HEK293 (cell line): ENCODE results near the gene STON2.

Experiments used
- CTCF ChIA-PET: fragments of 350-600 bp; formaldehyde crosslinking; extraction: SDS; loops from one replicate; lab custom pipeline; 2021; ENCODE audit warnings: antibody characterized with exemption; lab: Yijun Ruan, JAX
- POLR2A ChIA-PET: fragments of 300-600 bp; formaldehyde crosslinking; extraction: SDS; loops from one replicate; lab custom pipeline; 2020; ENCODE audit warnings: antibody characterized with exemption, inconsistent platforms; lab: Yijun Ruan, JAX
- H3K27ac ChIP-seq: fragments of 200-500 bp; sonication (Bioruptor generic); 2 replicates; pipeline ENCODE4 v1.5.1; 2014; ENCODE audit warnings: low read depth, low read length, control low read depth, inconsistent platforms; ENCODE audit errors: extremely low read depth
- H3K36me3 ChIP-seq, 2 experiments: fragments of 200-500 bp in 1 of 2; sonication (Bioruptor generic) in 1 of 2; 1 replicate in 1 of 2; 2 replicates in 1 of 2; pipeline ENCODE4 v1.5.1; 2014 to 2017; ENCODE audit warnings: inconsistent platforms in 2 of 2, low read length in 2 of 2; ENCODE audit not compliant: control insufficient read depth in 2 of 2, insufficient read depth in 1 of 2
- H3K4me1 ChIP-seq: fragments of 200-500 bp; sonication (Bioruptor generic); 2 replicates; pipeline ENCODE4 v1.5.1; 2014; ENCODE audit warnings: mild to moderate bottlenecking, low read length, inconsistent platforms; ENCODE audit not compliant: control insufficient read depth, insufficient read depth
- H3K4me3 ChIP-seq: 2 replicates; pipeline ENCODE4 v1.5.1; 2011; ENCODE audit warnings: low read depth, mild to moderate bottlenecking, control low read depth, low read length, moderate library complexity
- H3K9me3 ChIP-seq: fragments of 200-500 bp; sonication (Bioruptor generic); 2 replicates; pipeline ENCODE4 v1.5.1; 2014; ENCODE audit warnings: low read depth, low read length, inconsistent platforms; ENCODE audit not compliant: control insufficient read depth, insufficient read depth
- GLIS2 ChIP-seq: fragments of 450-650 bp; formaldehyde crosslinking; IDR thresholded peaks from 2 replicates; pipeline ENCODE4 v1.5.1; 2016; ENCODE audit warnings: missing biosample characterization, missing genetic modification characterization
- KLF9 ChIP-seq: fragments of 450-650 bp; formaldehyde crosslinking; IDR thresholded peaks from 2 replicates; pipeline ENCODE4 v1.5.1; 2016; ENCODE audit warnings: missing biosample characterization, missing genetic modification characterization, low read depth
- MZF1 ChIP-seq: fragments of 450-650 bp; formaldehyde crosslinking; IDR thresholded peaks from 2 replicates; pipeline ENCODE4 v1.5.1; 2017; ENCODE audit warnings: missing biosample characterization, missing genetic modification characterization, borderline replicate concordance
- ZFHX2 ChIP-seq: fragments of 450-650 bp; formaldehyde crosslinking; conservative IDR thresholded peaks from 2 replicates; pipeline ENCODE4 v1.5.1; 2016; ENCODE audit warnings: missing biosample characterization, missing genetic modification characterization
- ZFP69B ChIP-seq: fragments of 450-650 bp; formaldehyde crosslinking; IDR thresholded peaks from 2 replicates; pipeline ENCODE4 v1.5.1; 2016; ENCODE audit warnings: missing biosample characterization, missing genetic modification characterization
- ZNF239 ChIP-seq: fragments of 450-650 bp; formaldehyde crosslinking; IDR thresholded peaks from 2 replicates; pipeline ENCODE4 v1.5.1; 2016; ENCODE audit warnings: missing biosample characterization, missing genetic modification characterization
- ZNF335 ChIP-seq: fragments of 450-650 bp; formaldehyde crosslinking; conservative IDR thresholded peaks from 2 replicates; pipeline ENCODE4 v1.5.1; 2016; ENCODE audit warnings: missing biosample characterization, missing genetic modification characterization
- ZNF350 ChIP-seq: fragments of 450-650 bp; formaldehyde crosslinking; IDR thresholded peaks from 2 replicates; pipeline ENCODE4 v1.5.0; 2017; ENCODE audit warnings: missing biosample characterization, mild to moderate bottlenecking, missing genetic modification characterization
- ZNF404 ChIP-seq: fragments of 450-650 bp; formaldehyde crosslinking; IDR thresholded peaks from 2 replicates; pipeline ENCODE4 v1.5.1; 2017; ENCODE audit warnings: missing biosample characterization, missing genetic modification characterization
- ZNF423 ChIP-seq: fragments of 450-650 bp; formaldehyde crosslinking; IDR thresholded peaks from 2 replicates; pipeline ENCODE4 v1.5.1; 2016; ENCODE audit warnings: missing biosample characterization, missing genetic modification characterization
- ZNF510 ChIP-seq: fragments of 450-650 bp; formaldehyde crosslinking; IDR thresholded peaks from 2 replicates; pipeline ENCODE4 v1.5.1; 2018; ENCODE audit warnings: mild to moderate bottlenecking, missing genetic modification characterization, missing biosample characterization; ENCODE audit not compliant: insufficient replicate concordance
- ZNF555 ChIP-seq: fragments of 450-650 bp; formaldehyde crosslinking; conservative IDR thresholded peaks from 2 replicates; pipeline ENCODE4 v1.5.1; 2017; ENCODE audit warnings: missing biosample characterization, mild to moderate bottlenecking, missing genetic modification characterization, inconsistent platforms
- ZNF558 ChIP-seq: fragments of 450-650 bp; formaldehyde crosslinking; IDR thresholded peaks from 2 replicates; pipeline ENCODE4 v1.5.1; 2016; ENCODE audit warnings: missing biosample characterization, missing genetic modification characterization
- ZNF560 ChIP-seq: fragments of 450-650 bp; formaldehyde crosslinking; IDR thresholded peaks from 2 replicates; pipeline ENCODE4 v1.5.1; 2017; ENCODE audit warnings: missing biosample characterization, missing genetic modification characterization, borderline replicate concordance
- ZNF596 ChIP-seq: fragments of 450-650 bp; IDR thresholded peaks from 2 replicates; pipeline ENCODE4 v1.5.0; 2018; ENCODE audit warnings: missing biosample characterization, mild to moderate bottlenecking, missing genetic modification characterization, moderate library complexity
- ZNF623 ChIP-seq: fragments of 450-650 bp; formaldehyde crosslinking; IDR thresholded peaks from 2 replicates; pipeline ENCODE4 v1.5.1; 2016; ENCODE audit warnings: missing biosample characterization, missing genetic modification characterization
- ZSCAN23 ChIP-seq: fragments of 450-650 bp; formaldehyde crosslinking; IDR thresholded peaks from 2 replicates; pipeline ENCODE4 v1.5.1; 2016; ENCODE audit warnings: missing biosample characterization, missing genetic modification characterization
- TF ChIP-seq, protein P1 (sequence below): fragments of 450-650 bp; formaldehyde crosslinking; IDR thresholded peaks from 2 replicates; pipeline ENCODE4 v1.5.1; 2016; ENCODE audit warnings: missing biosample characterization, missing genetic modification characterization, low read depth
- TF ChIP-seq, protein P2 (sequence below): fragments of 450-650 bp; formaldehyde crosslinking; IDR thresholded peaks from 2 replicates; pipeline ENCODE4 v1.5.0; 2017; ENCODE audit warnings: missing biosample characterization, missing genetic modification characterization, borderline replicate concordance

The STON2 gene

DNA sequence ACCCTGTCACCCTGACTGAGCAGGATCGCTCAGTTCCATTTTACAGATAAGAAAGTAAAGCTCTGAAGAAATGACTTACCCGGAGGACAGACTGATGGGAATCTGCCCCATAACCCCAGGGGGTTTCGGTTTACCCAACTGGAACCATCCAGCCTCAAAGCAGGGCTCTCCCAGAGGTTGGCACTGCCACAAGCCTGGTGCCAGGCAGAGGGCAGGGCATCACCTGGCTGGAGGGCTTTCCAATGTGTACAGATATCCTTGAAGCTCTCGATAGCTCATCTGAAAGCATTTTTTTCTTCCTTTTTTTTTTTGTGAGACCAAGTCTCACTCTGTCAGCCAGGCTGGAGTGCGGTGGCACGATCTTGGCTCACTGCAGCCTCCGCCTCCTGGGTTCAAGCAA, 33.2 kb downstream of the STON2 start (continued):
- no peak for TF ChIP-seq ZNF239 (tag by site-specific recombination)
- TF ChIP-seq ZNF623: no peak
- TF ChIP-seq, all 188 proteins: peak for 0

DNA sequence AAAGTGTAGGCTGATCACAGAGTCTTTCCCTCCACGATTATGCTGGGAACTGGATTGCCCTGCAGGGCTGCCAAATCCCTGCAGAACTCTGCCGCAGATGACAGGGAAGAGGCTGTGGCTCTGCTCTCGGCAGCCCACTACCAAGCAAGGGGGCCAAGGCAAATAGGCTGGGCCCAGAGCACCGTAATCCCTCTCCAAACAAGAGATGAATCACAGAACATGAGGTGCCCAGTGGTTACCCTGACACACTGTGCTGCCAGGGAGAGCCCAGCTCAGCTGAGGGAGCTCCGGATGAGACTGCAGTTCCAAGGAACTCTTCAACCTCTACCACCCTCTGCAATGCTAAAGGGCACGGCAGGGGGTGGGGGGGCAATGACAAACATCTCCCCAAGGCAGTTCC, 33.9 kb downstream of the STON2 start:
- no peak for TF ChIP-seq ZFP69B (tag by site-specific recombination)
- no peak for TF ChIP-seq ZNF510 (tag by site-specific recombination)
- TF ChIP-seq, protein P1, sequence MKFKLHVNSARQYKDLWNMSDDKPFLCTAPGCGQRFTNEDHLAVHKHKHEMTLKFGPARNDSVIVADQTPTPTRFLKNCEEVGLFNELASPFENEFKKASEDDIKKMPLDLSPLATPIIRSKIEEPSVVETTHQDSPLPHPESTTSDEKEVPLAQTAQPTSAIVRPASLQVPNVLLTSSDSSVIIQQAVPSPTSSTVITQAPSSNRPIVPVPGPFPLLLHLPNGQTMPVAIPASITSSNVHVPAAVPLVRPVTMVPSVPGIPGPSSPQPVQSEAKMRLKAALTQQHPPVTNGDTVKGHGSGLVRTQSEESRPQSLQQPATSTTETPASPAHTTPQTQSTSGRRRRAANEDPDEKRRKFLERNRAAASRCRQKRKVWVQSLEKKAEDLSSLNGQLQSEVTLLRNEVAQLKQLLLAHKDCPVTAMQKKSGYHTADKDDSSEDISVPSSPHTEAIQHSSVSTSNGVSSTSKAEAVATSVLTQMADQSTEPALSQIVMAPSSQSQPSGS: no peak
- ChIA-PET POLR2A (no interaction called here), CTCF (no interaction called here)
- Histone ChIP-seq H3K36me3 (peaks cover 0 to 6% of the 10 kb centered on the region in 2 experiments; a peak in 1 of 3 replicates), H3K4me1 (no peaks in the 10 kb centered on the region), H3K9me3 (no peaks in the 10 kb centered on the region), H3K27ac (no peak overlapping the region), H3K4me3 (no peak overlapping the region)

DNA sequence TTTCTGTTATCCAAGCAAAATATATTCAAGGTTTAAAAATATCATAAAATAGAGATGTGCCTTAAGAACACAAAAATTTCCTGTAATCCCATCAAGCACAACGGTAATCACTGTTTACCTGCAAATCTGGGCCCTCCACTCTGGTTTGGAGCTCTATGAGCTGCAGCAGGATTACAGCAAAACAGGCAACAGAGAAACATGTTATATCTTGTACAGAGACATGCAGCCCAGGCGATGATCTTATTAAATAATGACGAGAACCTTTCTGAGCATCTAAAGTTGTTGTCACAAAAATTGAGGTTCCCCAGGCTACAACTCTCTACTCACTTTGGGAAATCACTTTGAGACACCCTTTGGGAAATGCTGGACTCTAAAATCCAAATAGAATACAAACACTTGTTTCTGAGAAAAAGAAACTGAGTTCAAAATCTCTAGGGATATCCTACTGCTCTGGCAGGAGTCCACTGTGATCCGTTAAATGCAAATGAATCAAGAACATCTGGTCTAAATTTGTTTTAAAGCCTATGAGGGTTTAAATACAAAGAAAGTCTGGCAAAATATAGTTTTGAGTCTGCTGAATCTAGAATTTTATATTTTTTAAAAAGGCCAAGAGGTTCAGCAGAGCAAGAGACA, 36.3 kb downstream of the STON2 start:
- H3K4me1 ChIP-seq: no peaks in the 10 kb centered on the region
- H3K9me3 ChIP-seq: no peaks in the 10 kb centered on the region
- no peak for TF ChIP-seq ZNF350
- no peak for TF ChIP-seq MZF1 (tag by site-specific recombination)
- no peak for TF ChIP-seq ZNF596
- no peak for TF ChIP-seq ZFHX2 (tag by site-specific recombination)
- no peak for TF ChIP-seq ZNF558 (tag by site-specific recombination)
- no peak for TF ChIP-seq ZNF404 (tag by site-specific recombination)
- no peak for TF ChIP-seq KLF9 (tag by site-specific recombination)
- TF ChIP-seq, protein P2, sequence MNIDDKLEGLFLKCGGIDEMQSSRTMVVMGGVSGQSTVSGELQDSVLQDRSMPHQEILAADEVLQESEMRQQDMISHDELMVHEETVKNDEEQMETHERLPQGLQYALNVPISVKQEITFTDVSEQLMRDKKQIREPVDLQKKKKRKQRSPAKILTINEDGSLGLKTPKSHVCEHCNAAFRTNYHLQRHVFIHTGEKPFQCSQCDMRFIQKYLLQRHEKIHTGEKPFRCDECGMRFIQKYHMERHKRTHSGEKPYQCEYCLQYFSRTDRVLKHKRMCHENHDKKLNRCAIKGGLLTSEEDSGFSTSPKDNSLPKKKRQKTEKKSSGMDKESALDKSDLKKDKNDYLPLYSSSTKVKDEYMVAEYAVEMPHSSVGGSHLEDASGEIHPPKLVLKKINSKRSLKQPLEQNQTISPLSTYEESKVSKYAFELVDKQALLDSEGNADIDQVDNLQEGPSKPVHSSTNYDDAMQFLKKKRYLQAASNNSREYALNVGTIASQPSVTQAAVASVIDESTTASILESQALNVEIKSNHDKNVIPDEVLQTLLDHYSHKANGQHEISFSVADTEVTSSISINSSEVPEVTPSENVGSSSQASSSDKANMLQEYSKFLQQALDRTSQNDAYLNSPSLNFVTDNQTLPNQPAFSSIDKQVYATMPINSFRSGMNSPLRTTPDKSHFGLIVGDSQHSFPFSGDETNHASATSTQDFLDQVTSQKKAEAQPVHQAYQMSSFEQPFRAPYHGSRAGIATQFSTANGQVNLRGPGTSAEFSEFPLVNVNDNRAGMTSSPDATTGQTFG: no peak
- no peak for TF ChIP-seq GLIS2 (tag by site-specific recombination)
- TF ChIP-seq ZNF555 (tag by site-specific recombination): no peak
- TF ChIP-seq ZNF335 (tag by site-specific recombination): no peak
- no peak for TF ChIP-seq ZSCAN23 (tag by site-specific recombination)
- TF ChIP-seq ZNF423 (tag by site-specific recombination): no peak
- no peak for TF ChIP-seq ZNF560 (tag by site-specific recombination)
- no peaks in the 10 kb centered on the region for H3K36me3 ChIP-seq
- no peak overlapping the region for H3K4me3 ChIP-seq
- ChIA-PET POLR2A (no interaction called here), CTCF (no interaction called here)
- H3K27ac ChIP-seq: no peak overlapping the region
